Activated CD8-positive, alpha-beta memory T cell treated with anti-CD3 and anti-CD28 coated beads for 36 hours (primary cell): ENCODE measurements around the gene BTBD2. TPM values are rescaled to one million over a fixed set of nuclear protein-coding genes. Genes with fewer than 3 reads are reported as not detected.

Experiments
- CTCF ChIA-PET: fragments of 350-600 bp; sonication (Branson Sonifier 250); formaldehyde crosslinking; loops from one replicate; lab custom pipeline; 2021; ENCODE audit warnings: antibody characterized with exemption; lab: Charles Lee
- POLR2A ChIA-PET: fragments of 350-600 bp; sonication (Branson Sonifier 250); formaldehyde crosslinking; loops from one replicate; lab custom pipeline; 2021; ENCODE audit warnings: antibody characterized with exemption; lab: Charles Lee
- total RNA-seq, 2 experiments: library from RNA; stranded (reverse); gene quantifications; one replicate each; pipeline ENCODE4 v1.2.3, GENCODE V29; 2021

Gene BTBD2
- total RNA-seq, 2 experiments from 2014 or later: 17.0 to 24.8 TPM

GRCh38 chr19:1957562-1958248 is 57.8 kb downstream of the BTBD2 start:
- CTCF ChIA-PET: no interaction called here

DNA sequence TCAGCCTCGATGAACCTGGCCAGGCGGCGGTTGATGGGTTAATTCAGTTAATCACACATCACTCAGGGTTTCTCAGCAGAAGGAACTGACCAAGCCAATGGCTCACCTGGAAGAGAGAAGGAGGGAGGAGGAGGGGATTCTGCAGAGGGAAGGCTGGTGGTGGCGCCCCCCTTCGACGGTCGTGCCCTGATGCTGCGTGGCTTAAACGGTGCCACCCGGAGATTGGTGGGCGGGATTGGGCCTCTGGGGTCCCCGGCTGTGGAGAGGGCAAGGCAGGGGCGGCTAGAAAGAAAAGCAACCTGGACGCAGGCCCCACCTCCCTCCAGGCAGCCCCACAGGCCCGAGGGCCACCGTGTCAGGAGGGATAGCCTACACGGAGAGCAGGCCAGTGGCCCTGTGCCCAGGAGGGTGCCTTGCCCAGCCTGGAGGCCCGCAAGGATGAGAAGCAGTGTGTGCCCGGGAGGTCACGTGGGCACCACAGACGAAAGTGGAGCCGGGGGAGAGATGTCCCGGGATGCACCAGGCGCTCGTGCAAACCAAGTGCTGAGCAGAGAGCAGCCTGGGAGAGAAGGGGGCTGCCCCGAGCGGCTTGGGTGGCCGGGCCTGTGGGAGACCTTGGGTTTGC is 58.5 kb downstream of the BTBD2 start:
- POLR2A ChIA-PET: no interaction called here
- CTCF ChIA-PET: interaction anchor here (0.6 kb wide), 1 partner anchor 93 kb away, joined by 3 read pairs; no protein-coding TSS in a partner anchor

More at GRCh38 chr19:1957562-1958248, 57.8 kb downstream of the BTBD2 start:
- POLR2A ChIA-PET: no interaction called here

DNA sequence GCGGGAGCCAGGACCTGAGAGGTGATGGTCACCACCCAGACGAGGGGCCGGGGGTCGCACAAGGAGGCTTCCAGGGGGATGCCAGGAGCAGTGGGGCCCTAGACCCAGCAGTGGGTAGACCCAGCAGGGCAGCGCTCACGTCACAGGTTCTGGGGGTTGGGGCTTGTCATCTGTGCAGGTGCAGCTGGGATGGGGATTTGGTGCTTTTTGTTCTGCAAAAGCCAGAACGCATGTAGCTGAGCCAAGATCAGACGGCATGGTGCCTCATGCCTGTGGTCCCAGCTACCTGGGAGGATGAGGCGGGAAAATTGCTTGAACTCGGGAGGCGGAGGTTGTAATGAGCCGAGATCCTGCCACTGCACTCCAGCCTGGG is 59.4 kb downstream of the BTBD2 start:
- CTCF ChIA-PET: interaction anchor here (0.6 kb wide), 1 partner anchor 92 kb away, joined by 3 read pairs; no protein-coding TSS in a partner anchor
- POLR2A ChIA-PET: no interaction called here

DNA sequence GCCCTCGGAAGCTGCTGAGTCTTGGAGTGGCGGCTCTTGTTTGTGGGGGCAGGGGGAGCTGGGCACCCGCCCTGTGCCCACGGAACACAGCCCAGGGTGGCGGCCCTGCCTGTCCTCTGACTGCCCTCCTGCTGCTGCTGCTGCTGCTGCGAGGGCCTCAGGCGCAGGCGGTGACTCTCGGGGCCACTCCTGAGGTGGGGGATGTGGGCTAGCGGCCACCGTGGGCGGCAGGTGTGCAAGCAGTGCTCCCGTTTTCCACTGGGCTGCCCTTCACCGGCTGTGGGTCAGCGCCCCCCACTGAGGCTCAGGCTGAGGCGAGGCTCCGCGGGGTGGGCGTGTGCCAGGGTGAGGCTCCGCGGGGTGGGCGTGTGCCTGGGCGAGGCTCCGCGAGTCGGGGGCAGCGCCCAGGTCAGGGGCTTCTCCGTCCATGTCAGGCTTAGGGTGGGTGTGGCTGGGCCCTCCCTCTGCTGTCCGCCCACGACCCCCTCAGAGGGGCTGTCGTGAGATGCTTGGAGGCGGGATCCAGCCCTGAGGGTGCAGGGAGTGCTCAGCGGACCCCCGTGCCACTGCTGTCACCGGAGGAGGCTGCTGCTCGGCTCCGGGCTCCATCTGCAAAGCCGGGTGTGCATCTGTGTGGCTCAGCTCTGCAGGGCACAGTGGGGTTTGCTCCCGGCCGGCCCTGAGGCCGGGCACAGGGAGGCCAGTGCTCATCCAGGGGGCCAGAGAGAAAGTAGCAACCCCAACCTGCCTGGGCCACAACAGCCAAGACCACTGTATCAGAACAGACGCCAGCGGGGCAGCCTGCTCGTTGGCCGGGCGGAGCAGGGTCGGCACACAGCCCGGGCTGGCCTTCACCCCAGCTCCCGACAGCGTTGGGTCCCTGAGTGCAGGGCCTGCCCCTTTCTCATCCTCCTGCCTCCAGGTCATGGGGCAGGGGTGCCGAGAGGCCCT is 60.1 kb downstream of the BTBD2 start:
- CTCF ChIA-PET: no interaction called here

DNA sequence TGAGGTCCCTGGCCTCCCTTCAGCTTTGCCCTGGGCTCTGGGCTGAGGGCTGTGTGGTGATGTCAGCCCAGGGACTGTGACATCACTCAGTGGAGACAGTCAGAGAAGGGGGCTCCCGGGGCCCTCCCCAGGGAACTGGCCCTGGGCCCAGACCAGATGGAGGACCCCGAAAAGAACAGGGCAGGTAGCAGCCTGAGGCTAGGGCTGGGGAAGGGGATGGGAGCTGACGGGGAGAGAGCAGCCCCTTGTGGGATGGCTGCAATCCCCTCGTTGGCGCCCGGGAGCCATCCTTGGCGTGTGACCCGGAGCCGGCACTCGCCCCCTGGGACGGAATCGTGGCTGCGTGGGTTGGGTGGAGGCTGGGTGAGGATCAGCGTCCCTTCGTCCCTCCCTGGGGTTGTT is 61.0 kb downstream of the BTBD2 start:
- ChIA-PET POLR2A (no interaction called here), CTCF (no interaction called here)

More for the DNA sequence above, 60.1 kb downstream of the BTBD2 start:
- POLR2A ChIA-PET: no interaction called here

GRCh38 chr19:1953441-1954094 is 61.9 kb downstream of the BTBD2 start:
- ChIA-PET POLR2A (no interaction called here), CTCF (interaction anchor here (1.0 kb wide), 1 partner anchor 24 kb away, joined by 3 read pairs; no protein-coding TSS in a partner anchor)

DNA sequence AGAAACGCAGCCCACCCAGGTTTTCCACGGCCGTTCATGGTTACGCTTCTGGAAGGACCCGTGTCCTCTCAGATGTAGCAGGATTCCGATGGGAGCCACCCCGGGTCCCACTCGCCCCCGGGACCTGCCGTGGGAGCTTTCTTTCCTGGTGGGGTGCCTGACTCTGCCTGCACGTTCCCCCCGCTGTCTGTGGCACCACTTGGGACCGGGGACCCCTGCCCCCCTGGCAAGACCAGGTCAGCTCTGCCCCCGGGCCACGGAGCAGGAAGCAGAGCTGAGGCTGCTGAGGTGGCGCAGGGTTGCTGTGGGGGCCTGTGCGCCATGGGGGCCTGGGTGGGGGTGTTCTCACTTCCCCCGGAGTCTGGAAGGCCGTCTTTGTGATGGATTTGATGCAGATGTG is 62.5 kb downstream of the BTBD2 start:
- POLR2A ChIA-PET: no interaction called here
- CTCF ChIA-PET: interaction anchor here (1.0 kb wide), 1 partner anchor 23 kb away, joined by 3 read pairs; no protein-coding TSS in a partner anchor

DNA sequence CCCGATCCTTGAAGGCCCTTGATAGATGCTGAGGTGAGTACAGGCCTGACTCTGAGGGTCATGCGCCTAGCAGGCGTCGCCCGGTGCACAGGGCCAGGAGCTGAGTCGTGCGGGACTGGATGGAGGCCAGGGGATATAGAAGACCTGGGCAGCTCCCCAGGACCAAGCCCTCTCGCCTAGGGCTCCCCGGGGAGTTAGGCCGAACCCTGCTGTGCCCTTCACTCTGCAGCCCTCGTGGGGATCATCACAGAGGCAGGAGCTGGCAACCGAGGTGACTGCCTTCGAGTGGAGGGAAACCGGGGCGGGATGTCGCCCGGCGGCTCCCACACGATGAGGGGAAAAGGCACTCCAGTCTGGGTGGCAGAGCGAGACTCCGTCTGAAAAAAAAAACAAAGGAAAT is 62.9 kb downstream of the BTBD2 start:
- POLR2A ChIA-PET: no interaction called here

GRCh38 chr19:1950640-1951039 is 64.9 kb downstream of the BTBD2 start:
- POLR2A ChIA-PET: no interaction called here
- CTCF ChIA-PET: interaction anchor here (1.1 kb wide), 1 partner anchor 53 kb away, joined by 3 read pairs; no protein-coding TSS in a partner anchor

More for the DNA sequence above, 62.9 kb downstream of the BTBD2 start:
- CTCF ChIA-PET: no interaction called here

DNA sequence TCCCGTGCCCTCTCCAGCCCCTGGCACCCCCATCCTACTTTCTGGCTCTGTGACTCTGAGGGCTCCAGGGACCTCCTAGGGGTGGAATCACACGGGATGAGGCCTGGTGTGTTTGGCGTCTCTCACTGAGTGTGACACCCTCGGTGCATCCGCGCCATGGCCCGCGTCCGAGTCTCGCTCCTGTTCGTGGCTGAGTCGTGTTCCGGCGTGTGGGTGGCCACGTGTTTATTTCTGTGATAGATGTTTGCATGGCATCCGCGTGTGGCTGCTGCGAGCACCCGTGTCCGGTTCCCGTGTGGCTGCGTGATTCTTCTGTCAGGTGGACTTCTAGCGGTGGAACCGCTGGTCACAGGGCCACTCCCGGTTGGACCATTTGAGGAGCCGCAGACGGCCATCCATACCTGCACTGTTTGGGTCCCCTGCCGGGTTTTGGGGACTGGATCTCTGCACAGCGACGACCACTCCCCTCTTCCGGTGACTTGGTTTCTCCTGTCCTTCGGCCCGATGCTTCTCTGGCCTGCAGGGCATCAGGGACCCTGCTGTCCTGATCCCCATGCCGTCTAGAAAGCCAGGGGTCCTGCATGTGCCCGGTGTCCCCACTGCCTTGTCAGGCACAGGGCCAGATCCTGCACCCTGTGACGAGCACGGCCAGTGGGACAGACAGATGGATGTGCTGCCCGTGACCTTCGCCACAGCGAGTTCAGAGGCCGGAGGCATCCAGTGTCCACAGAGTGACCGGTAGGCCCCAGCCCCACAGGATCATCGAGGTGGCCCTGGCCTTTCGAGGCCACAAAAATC is 66.0 kb downstream of the BTBD2 start:
- CTCF ChIA-PET: no interaction called here
- POLR2A ChIA-PET: no interaction called here

DNA sequence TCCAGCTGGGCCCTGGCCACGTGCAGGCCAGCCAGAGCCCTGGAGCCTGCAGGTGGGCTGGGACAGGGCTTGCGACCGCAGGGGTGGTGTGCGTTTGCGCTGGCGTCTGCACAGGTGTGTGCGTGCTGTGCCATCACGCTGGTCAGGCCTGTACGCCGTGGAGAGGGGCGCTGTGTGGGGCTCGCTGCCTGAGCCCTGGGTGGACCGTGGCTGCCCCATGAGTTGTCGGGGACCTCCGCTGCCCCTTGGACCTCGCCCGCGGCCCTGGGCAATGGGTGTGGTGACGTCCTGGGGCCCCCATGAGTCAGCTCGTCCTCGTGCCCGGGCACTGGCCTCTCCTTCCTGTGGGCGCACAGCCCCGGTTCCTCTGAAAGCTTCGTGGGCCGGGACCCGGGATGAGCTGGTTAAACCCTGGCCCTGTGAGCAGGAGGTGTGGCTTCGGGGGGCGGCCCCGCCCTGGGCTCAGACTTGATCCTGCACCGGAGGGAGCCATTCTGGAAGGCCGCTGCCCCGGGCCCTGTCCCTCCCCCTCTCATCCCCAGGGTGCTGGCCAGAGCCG is 67.8 kb downstream of the BTBD2 start:
- ChIA-PET CTCF (interaction anchor here (0.6 to 1.7 kb wide), 2 partner anchors 18 to 123 kb away, joined by 3 to 6 read pairs; no protein-coding TSS in a partner anchor), POLR2A (no interaction called here)

DNA sequence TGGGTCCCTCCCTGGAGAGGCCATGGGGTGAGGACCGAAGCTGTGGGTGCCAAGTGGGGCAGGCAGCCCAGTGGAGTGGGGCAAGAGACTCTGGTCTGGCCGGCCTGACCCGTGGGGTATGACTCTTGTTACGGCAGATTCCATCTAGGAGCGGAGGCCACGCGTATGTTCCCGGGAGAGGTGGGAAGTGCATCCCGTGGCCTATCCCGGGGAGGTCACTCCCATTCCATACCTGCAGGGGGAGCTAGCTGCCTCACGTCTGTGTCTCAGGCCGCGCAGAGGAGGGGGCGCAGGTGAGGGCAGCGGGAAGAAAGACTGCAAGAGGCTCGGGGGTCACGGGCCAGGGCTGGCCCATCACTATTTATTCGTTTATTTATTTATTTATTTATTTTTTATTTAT is 69.6 kb downstream of the BTBD2 start:
- CTCF ChIA-PET: interaction anchor here (0.6 to 1.2 kb wide), 9 partner anchors 12 to 472 kb away, joined by 3 to 5 read pairs (median 3); partner anchors contain the start of gene MOB3A
- POLR2A ChIA-PET: no interaction called here

DNA sequence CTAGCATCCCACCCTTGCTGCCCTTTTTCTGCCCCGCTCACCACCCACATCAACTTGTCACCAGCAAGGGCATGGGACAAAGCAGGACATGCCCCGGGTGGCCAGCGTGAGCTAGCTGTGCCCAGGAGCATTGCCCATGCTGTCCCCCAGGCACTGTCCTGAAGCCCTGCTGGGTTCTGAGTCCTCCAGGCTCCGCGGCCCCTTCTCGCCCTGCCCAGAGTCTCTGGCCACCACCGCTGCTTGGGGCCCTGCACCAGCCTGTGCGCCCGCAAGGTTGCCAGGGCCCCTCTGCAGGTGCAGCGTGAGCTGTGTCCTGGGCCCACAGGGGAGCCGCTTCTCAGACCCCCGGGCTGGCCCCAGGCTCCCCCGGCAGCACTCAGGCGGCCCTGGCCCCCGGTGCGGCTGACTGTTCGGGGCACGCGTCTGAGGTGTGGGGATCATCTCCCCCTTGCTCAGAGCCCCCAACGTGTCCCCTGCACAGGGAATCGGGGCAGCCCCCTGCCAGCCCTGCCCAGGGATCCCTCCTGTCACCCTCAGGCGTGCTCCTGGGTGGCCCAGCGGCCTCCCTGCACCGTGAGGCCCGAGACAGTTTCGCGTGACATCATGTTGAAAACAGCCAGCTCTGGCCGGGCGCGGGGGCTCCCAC is 70.5 kb downstream of the BTBD2 start:
- POLR2A ChIA-PET: interaction anchor here (0.8 kb wide), 1 partner anchor 78 kb away, joined by 7 read pairs; no protein-coding TSS in a partner anchor
- CTCF ChIA-PET: interaction anchor here (0.6 to 1.4 kb wide), 9 partner anchors 12 to 447 kb away, joined by 3 to 5 read pairs (median 3); no protein-coding TSS in a partner anchor

DNA sequence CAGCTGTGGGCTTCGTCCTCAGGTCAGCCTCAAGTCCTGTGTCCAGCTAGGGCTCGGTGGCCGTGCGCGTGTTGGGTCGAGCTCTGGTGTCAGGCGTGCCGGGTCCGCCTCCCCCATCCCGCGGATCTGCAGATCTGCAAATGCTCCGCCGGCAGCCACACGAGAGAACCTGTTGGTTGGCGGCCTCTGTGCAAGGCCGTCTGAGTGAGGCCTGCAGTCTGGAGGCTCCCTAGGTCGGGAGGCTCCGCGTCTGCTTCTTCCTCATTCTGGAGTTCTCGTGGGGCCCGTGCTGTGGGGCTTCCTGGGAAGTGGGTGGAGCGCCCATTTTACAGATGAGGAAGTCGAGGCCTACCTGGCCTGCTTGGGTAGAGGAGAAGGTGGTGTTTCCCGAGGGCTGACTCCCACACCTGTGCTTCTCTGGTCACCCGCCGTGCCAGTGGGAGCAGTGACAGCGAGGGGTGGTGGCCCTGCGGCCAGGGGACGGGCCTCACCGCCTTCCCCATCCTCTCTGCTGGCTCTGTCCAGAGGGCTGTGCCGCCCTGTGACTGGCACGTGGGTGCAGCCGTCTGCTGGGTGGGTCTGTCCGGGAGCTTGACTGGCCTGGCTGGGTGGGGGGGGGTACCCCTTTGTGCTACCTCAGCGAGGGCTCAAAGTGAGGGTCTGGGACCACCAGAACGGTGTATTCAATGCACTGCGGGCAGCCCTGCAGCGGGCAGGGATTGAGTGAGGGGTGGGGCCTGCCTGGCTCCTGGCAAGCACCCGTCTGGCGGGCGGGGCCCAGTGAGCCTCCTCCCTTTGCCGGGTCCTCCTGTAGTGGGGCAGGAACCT is 71.2 kb downstream of the BTBD2 start:
- POLR2A ChIA-PET: interaction anchor here (0.8 kb wide), 1 partner anchor 78 kb away, joined by 7 read pairs; no protein-coding TSS in a partner anchor
- CTCF ChIA-PET: interaction anchor here (1.1 to 2.7 kb wide), 4 partner anchors 14 to 125 kb away, joined by 3 to 13 read pairs (median 4); no protein-coding TSS in a partner anchor

DNA sequence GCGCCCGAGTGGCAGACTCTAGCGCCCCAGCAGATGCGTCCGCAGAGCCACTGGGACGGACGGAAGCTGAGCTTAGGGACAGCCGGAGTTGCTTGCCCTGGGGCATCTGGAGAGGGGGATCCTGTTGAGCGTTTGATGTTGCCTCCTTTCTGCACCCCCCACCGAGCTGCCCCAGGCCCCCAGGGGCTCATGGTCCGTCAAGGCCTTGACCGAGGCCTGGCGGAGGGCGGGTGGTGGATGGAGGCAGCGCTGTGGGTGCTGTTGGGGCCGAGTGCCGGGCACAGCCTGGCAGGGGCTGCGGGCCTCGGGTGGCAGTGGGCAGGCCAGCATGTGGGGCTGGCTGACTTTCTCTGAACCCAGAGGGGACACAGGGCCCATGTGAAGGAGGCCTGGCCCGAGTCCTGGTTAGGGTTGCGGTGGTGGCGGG is 71.8 kb downstream of the BTBD2 start:
- CTCF ChIA-PET: interaction anchor here (2.7 kb wide), 1 partner anchor 13 kb away, joined by 13 read pairs; no protein-coding TSS in a partner anchor

More for the DNA sequence above, 71.8 kb downstream of the BTBD2 start:
- POLR2A ChIA-PET: no interaction called here
